ENCODE results near the gene DOCK3.
A peak's percentile ranks its signal among the peaks of the same experiment; 100 is the strongest.
"Not testable (repeated sequence)": the region's sequence is repeated elsewhere in the genome, so short reads cannot be mapped to it uniquely, and the experiment has no call there.

Gene DOCK3

DNA sequence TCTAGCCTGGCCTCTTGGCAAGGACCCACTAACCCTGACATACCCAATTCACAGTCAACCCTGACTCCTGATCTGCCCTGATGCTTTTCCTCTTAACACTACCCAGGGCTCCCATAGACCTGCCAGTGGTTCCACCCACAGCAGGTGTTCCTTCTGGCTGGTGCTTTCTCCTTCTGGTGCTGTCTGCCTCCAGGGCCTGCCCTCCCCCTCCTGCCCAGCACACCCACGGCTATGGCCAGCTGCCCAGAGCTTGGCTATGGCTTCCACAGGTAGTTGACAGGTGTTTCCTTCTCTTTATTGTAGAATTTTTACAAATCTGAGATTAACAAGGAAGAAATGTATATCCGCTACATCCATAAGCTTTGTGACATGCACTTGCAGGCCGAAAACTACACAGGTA, 663.9 kb downstream of the DOCK3 start:
- DNase-seq = no peak

DNA sequence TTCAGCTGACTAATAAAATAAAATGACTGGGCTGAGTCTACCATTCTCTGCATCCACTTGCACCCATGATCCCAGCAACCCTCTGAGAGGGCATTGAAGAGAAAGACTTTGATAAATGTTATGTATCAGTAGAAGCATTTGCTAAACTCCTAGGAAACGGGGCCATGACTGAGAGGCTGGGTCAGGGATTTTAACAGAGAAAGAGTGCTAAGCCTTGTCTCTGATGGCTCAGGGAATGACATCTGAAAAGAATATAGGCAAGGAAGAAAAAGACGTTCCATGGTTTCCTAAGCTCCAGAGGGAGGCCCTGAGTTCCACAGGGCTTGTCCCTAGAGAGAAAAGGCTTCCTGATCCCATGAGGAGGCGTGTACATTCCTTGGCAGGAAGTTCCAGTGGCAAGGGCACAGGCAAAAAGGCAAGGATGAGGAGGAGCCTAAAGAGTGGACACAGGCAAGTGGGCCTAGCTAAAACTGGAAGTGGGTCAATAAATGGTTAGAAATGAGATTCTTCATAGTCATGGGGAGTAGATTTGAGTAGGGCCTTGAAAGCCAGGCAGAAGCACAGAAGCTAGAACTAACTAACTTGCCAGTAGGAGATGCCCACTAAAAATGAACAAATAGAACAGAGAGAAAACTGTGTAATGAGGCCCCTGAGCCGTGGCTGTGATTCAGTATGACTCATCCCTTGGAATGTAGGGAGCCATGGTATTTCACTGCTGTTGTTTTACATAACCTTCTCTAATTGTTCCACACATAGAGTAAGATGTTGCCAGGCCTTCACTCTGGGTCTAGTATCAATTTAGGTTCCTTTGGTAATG, 665.5 kb downstream of the DOCK3 start:
- no peak for DNase-seq

DNA sequence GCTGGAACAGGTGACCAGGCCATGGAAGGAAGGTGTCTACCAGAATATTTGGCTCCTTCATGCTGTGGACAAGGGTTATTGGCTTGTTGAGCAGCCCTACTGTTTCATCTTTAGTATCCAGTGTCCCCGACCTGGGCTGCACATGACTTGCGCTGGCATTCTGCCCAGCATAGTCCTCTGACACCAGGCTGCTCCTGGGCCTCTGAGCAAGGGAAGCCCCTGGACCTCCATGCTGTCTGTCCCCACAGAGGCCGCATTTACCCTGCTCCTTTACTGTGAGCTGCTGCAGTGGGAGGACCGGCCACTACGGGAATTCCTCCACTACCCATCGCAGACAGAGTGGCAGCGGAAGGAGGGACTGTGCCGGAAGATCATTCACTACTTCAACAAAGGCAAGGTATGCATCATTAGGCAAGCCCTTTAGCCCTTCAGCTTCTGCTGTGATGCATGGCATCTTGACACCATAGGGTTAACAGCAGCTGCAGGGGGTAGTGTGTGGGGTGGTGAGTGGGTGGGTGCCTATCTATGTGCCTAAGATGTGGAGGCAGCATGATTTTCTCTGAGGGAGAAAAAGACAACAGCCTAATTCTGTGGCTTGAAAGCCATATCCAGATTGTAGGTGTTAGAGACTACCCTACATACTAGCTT, 666.4 kb downstream of the DOCK3 start:
- no peak for DNase-seq

GRCh38 chr3:51343918-51344687, 669.4 kb downstream of the DOCK3 start:
- DNase-seq = no peak

- DNase-seq = no peak
Measured at GRCh38 chr3:51350751-51351150, 676.0 kb downstream of the DOCK3 start.

- DNase-seq = no peak
Measured at GRCh38 chr3:51353131-51353530, 678.4 kb downstream of the DOCK3 start.

GRCh38 chr3:51353691-51354090, 679.0 kb downstream of the DOCK3 start:
- DNase-seq = no peak

DNA sequence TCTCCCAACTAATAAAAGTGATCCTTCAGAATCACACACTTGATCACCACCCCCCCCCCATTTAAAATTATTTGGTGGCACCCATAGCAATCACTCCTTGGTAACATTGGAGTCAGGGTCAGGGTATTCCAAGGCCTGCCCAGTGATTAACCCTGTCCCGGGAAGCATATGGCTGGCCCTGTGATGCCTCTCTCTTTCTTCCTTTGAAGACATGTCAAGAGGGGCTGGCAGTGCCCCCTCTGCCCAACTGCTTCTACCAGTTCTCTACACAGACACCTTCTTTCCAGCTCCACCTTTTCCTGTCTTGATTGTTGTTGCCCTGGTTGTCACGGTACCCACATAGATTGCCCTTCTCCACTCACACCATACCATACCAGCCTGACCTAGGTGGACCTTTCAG, 679.4 kb downstream of the DOCK3 start:
- no peak for DNase-seq

DNA sequence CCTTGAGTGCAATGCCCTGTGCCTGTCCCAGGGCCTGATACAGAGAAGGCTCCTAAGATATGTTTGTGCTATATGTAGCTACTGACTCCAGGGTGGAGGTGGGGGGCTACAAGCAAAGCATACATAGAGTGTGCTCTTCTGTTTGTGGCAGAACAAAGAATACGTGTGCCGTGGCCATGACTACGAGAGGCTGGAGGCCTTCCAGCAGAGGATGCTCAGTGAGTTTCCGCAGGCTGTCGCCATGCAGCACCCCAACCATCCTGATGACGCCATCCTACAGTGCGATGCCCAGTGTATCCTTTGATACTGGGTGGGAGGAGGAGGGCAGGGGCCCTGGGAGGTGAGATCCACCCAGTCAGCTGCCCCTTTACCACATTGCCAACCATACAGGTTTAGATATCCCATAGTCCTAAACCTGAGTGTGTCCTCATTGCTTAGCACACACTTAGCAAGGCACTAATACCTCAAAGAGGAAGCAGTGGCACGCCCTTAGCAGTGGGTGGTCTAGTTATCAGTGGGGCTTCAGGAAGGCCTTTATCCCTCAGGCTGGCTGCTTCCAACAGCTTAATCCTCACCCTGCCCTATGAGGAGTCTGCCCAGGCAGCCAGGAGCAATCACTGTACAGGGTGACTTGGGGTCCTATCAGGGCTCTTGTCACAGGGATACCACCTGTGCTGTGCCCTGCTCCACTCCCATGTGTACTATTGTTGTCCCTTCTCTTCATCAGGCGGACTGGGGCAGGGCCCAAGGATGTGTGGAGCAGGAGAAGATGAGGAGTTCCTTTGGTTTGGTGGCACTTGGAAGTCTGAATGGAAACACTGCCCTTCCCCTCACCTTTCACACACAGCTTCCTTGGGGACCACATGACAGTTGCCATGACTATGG, 680.2 kb downstream of the DOCK3 start:
- DNase-seq = no peak

DNA sequence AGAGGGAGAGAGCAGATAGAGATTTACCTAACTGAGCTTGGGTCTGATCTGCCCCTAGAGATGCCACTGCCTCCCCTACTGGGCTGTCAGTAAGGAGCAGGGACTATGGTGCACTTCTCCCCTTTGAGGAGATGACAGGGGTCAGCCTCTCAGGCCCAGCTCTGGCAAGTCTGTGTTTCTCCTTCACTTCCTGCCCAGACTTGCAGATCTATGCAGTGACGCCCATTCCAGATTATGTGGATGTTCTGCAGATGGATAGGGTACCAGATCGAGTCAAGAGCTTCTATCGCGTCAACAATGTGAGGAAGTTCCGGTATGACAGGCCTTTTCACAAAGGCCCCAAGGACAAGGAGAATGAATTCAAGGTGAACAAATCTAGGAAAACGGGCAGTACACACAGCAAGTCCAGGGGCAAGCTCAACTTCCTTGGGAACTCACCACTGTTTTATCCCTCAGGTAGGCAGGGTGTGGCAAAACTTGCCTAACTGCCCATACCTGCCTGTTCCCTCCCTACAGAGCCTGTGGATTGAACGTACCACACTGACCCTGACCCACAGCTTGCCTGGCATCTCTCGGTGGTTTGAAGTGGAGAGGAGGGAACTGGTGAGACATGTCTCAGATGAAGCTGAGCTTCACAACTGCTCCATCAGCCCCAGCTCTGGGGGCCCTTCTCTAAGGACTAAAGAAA, 681.3 kb downstream of the DOCK3 start:
- DNase-seq = no peak

DNA sequence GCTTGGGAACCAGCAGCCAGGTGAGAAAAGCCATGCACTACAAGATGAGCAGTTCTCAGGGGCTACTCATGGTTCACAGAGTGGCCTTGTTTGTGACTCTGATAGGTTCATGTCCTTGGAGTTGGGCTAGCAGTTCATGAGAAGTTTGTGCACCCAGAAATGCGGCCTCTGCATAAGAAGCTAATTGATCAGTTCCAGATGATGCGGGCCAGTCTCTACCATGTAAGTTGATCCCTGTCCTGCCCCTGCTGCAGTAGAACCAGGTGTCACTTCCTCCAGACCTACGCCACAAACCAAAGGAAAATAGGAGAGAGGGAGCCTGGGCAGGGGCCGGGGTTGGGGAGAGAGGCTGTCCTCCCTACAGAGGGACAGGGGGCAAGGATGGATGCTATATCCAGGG, 683.1 kb downstream of the DOCK3 start:
- no peak for DNase-seq

- no peak for DNase-seq
Measured at GRCh38 chr3:51358981-51359380, 684.3 kb downstream of the DOCK3 start.

GRCh38 chr3:51360806-51361205, 686.1 kb downstream of the DOCK3 start:
- DNase-seq = no peak

- DNase-seq = no peak
Measured at GRCh38 chr3:51361746-51362145, 687.0 kb downstream of the DOCK3 start.

DNA sequence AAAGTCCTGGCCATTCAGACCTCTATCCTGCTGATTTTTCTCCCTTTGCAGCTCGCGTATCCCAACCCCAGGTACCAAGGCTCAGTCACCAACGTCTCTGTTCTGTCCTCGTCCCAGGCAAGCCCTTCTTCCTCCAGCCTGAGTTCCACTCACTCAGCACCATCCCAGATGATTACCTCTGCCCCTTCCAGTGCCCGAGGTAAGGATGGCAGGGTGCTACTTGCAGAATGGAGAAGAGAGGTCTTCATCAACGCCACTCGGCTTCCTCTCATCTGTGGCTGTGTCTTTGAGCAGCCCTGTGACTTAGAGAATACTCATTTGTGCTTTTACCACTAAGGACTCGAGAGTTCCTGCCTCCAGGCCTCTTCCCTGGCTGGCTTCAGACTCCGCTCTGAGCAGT, 687.7 kb downstream of the DOCK3 start:
- DNase-seq = no peak

GRCh38 chr3:51368276-51368675, 693.5 kb downstream of the DOCK3 start:
- DNase-seq = not testable (repeated sequence)

DNA sequence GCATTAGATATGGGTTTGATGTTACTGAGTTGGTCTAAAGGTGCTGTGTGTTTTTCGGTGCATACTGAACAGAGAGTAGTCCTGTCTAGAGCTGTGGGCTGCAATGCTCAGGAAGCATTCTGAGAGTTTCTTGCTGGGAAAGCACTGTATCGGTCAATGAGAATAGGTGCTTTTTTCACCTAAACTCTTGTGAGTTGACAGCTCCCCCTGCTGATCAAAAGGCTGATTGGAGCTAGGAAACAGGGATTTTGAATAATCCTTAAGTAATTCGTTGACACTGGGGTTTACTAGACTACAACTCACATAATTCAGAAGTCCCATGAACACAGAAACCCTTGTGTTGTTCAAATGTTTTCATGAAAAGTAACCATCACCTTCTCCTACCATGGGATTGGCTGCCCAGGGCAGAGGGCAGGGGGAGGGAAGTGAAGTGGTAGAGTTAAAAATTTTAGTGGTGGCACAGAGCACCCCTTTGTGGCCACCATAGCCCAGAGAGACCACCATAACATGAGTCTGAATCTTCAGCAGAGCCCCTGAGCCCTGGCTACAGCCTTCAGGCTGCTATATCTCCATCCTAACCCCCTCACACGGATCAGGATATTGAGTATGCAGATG, 697.3 kb downstream of the DOCK3 start:
- peak; percentile 69 for DNase-seq

GRCh38 chr3:51373658-51374421, 699.1 kb downstream of the DOCK3 start:
- DNase-seq = no peak

DNA sequence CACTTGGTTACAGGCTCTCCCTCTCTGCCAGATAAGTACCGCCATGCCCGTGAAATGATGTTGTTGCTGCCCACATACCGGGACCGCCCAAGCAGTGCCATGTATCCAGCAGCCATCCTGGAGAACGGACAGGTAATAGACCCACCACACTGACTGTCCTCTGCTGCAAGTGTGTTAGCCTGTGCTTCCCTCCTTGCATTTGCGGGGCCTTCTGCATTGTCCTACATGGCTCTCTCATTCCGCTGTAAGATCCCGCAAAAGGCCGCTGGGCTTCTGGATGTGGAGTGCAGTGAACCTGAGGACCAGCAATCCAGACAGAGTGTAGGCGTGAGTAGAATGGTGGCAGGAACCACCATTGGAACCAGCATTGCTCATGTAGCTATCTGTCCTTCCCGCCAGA, 699.7 kb downstream of the DOCK3 start:
- DNase-seq = no peak

GRCh38 chr3:51375136-51375535, 700.4 kb downstream of the DOCK3 start:
- no peak for DNase-seq

DNA sequence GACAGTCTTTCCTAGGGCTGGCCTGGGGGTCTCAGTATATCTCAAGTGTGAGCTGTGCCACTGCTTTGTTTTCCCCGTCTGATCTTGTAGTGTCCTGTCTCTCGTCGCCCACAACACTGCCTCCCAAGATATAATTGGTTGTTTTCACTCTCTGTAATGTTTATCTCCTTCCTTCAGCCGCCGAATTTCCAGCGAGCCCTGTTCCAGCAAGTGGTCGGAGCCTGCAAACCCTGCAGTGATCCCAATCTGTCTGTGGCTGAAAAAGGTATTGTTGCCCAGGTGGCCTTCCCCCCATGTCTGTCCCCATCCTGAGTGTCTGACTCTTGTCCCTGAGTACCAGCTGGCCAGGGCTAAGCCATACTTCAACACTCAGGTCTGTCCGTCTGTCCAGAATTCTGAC, 700.8 kb downstream of the DOCK3 start:
- no peak for DNase-seq

All from stimulated activated CD8-positive, alpha-beta memory T cell treated with anti-CD3 and anti-CD28 coated beads, Interleukin-4, amount 100 ng/mL, for 48 hours (primary cell).